Subcutaneous adipose tissue (tissue), 4 donors: ENCODE data around the gene GRIN2A. TPM values are rescaled to one million over a fixed set of nuclear protein-coding genes. Genes with fewer than 3 reads are reported as not detected.

ENCODE experiments used
- total RNA-seq, 4 donors: library from RNA; depleted of rRNA; stranded (reverse); fragments of >200 nt; gene quantifications; one replicate each; pipeline ENCODE4 v1.1.0, GENCODE V29; 2016
- TF ChIP-seq, protein P1 (sequence below): fragments of 450-650 bp; IDR thresholded peaks from one replicate; pipeline ENCODE4 v1.5.1; 2016; ENCODE audit warnings: low read depth, mild to moderate bottlenecking, control low read depth, antibody characterized with exemption, moderate library complexity

Gene GRIN2A
- total RNA-seq, 4 donors from 2014 or later = under 0.01 to 0.19 (median 0.17) TPM; not detected in 1

- TF ChIP-seq, protein P1, sequence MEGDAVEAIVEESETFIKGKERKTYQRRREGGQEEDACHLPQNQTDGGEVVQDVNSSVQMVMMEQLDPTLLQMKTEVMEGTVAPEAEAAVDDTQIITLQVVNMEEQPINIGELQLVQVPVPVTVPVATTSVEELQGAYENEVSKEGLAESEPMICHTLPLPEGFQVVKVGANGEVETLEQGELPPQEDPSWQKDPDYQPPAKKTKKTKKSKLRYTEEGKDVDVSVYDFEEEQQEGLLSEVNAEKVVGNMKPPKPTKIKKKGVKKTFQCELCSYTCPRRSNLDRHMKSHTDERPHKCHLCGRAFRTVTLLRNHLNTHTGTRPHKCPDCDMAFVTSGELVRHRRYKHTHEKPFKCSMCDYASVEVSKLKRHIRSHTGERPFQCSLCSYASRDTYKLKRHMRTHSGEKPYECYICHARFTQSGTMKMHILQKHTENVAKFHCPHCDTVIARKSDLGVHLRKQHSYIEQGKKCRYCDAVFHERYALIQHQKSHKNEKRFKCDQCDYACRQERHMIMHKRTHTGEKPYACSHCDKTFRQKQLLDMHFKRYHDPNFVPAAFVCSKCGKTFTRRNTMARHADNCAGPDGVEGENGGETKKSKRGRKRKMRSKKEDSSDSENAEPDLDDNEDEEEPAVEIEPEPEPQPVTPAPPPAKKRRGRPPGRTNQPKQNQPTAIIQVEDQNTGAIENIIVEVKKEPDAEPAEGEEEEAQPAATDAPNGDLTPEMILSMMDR = no peak
Observed at GRCh38 chr16:10067835-10068234, 114.4 kb downstream of the GRIN2A start.

DNA sequence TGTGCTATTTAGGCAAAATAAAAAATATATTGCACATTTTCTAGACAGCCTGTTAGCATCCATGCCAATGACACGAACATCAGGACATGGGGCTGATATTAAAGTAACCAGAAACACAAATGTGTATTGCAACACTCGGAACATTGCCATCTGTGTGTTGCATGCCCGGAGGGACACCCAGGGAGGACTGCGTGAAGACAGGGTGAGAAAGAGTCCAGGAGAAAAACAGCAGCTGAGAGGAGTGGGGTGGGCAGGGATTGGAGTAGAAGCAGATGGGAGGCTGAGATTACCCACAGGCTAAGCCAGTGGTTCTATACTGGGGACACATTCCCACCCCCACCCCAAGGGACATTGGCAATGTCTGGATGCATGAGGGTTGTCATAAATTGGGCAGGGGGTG is 114.8 kb downstream of the GRIN2A start:
- TF ChIP-seq, protein P1 = no peak

GRCh38 chr16:10065019-10065418 is 117.2 kb downstream of the GRIN2A start:
- TF ChIP-seq, protein P1 = no peak

- TF ChIP-seq, protein P1 = no peak
Observed at GRCh38 chr16:10048850-10049249, 133.4 kb downstream of the GRIN2A start.

DNA sequence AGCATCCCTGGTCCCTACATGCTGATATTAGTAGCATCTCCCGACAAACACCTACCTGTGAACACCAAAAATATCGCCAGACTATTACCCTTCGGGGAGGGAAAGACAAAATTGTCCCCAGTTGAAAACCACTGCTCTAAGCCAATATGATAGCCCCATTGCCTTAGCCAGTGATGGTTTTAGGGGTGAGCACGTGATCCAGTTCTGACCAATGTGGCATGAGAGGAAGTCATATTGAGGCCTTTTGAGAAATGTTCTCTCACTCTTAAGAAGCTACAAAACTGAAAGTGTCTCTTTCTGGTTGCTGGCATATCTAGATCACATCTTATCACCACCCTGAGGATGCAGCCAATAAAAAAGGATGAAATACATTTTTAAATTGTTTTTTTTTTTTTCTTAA is 136.3 kb downstream of the GRIN2A start:
- TF ChIP-seq, protein P1 = no peak

- TF ChIP-seq, protein P1 = no peak
Observed at GRCh38 chr16:10045291-10045775, 136.9 kb downstream of the GRIN2A start.

DNA sequence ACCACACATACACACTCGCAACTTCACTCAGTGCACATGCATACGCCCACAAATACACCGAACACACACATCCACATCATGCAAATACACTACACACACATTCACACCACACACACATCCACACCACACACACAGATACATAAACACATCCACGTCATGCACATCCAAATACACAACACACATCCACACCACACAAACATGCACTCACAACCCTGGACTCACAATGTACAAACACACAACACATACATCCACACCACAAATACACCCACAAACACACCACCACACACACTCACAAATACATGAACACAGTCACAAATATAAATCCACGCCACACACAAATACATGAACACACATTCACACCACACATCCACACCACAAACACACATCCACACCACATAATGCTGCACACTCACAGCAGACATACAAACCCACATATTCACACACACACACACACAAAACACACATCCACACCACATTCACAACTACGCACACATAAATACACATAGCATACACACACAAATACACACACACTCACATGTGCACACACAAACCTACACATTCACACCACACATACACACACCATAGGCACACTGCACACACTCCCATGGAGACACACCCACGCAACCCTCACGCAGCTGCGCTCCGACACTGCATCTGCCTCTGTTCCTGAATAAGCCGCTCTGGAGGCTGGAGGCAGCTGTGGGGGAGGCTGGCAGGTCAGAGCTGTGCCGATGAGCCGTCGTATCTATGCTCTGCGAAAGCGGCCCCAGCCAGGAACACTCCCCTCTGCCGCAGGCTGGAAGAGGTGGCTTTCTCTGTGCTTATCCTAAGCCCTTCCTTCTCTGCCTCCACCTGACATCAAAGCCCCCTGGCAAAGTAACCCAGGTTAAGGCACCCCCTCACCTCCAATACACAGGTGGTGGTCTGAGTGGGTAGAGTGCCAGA is 141.8 kb downstream of the GRIN2A start:
- TF ChIP-seq, protein P1 = no peak
